ENCODE results near the gene SNAI3.

Gene SNAI3

GRCh38 chr16:88734361-88734728 lies 48.0 kb upstream of the SNAI3 start:
- TF ChIP-seq SIN3A (IDR thresholded peaks at IDR 0.05; ENCODE audit: borderline replicate concordance, insufficient read depth, low read length), result no peak
- no peak for TF ChIP-seq FOXP2 (optimal IDR thresholded peaks at IDR 0.05; ENCODE audit: borderline replicate concordance, extremely low read depth, extremely low read length, insufficient read depth)
- TF ChIP-seq POLR2AphosphoS5 (IDR thresholded peaks at IDR 0.05; ENCODE audit: low read depth, low read length), result no peak
- TF ChIP-seq TAF1 (IDR thresholded peaks at IDR 0.05; ENCODE audit: borderline replicate concordance, insufficient read depth, low read length), result no peak
- no peak for TF ChIP-seq REST (IDR thresholded peaks at IDR 0.05; ENCODE audit: insufficient read depth in 1 of 2, low read depth in 2 of 2, low read length in 2 of 2)

GRCh38 chr16:88733630-88734360 lies 47.5 kb upstream of the SNAI3 start:
- no peak for TF ChIP-seq FOXP2 (optimal IDR thresholded peaks at IDR 0.05; ENCODE audit: borderline replicate concordance, extremely low read depth, extremely low read length, insufficient read depth)
- TF ChIP-seq REST (IDR thresholded peaks at IDR 0.05; ENCODE audit: insufficient read depth in 1 of 2, low read depth in 2 of 2, low read length in 2 of 2), result no peak
- no peak for TF ChIP-seq POLR2AphosphoS5 (IDR thresholded peaks at IDR 0.05; ENCODE audit: low read depth, low read length)

GRCh38 chr16:88732961-88733294 lies 46.6 kb upstream of the SNAI3 start:
- TF ChIP-seq SIN3A (IDR thresholded peaks at IDR 0.05; ENCODE audit: borderline replicate concordance, insufficient read depth, low read length) (no peak), POLR2AphosphoS5 (IDR thresholded peaks at IDR 0.05; ENCODE audit: low read depth, low read length) (no peak), TAF1 (IDR thresholded peaks at IDR 0.05; ENCODE audit: borderline replicate concordance, insufficient read depth, low read length) (no peak), FOXP2 (optimal IDR thresholded peaks at IDR 0.05; ENCODE audit: borderline replicate concordance, extremely low read depth, extremely low read length, insufficient read depth) (no peak), REST (IDR thresholded peaks at IDR 0.05; ENCODE audit: insufficient read depth in 1 of 2, low read depth in 2 of 2, low read length in 2 of 2) (no peak)

- no peak for TF ChIP-seq REST (IDR thresholded peaks at IDR 0.05; ENCODE audit: insufficient read depth in 1 of 2, low read depth in 2 of 2, low read length in 2 of 2)
- no peak for TF ChIP-seq TAF1 (IDR thresholded peaks at IDR 0.05; ENCODE audit: borderline replicate concordance, insufficient read depth, low read length)
- no peak for TF ChIP-seq FOXP2 (optimal IDR thresholded peaks at IDR 0.05; ENCODE audit: borderline replicate concordance, extremely low read depth, extremely low read length, insufficient read depth)
- no peak for TF ChIP-seq POLR2AphosphoS5 (IDR thresholded peaks at IDR 0.05; ENCODE audit: low read depth, low read length)
- TF ChIP-seq SIN3A (IDR thresholded peaks at IDR 0.05; ENCODE audit: borderline replicate concordance, insufficient read depth, low read length), result no peak
These were observed 46.1 kb upstream of the SNAI3 start for GRCh38 chr16:88732172-88732960.

All from PFSK-1 (cell line).